ENCODE data around the gene DAPK1.

Gene DAPK1

DNA sequence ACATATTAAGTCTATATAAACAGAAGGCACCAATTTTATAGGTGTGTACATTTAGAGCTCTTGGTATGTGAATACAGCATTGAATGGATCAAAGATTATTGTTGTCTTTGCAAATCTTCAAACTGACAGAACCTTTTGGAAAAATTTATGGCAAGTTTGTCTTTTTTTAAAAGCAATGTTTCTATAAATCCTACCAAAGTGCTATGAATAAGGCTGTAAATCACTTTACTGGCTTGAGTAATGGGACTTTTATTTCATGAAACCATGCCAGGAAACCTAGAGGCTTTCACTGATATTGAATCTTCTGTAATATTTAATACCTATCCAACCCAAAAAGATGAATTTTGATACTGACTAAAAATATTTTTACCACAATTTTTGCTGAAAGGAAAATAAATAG lies 7.4 kb upstream of the DAPK1 start:
- ATAC-seq (ENCODE audit: low read depth) = no peak
- no peak for DNase-seq (ENCODE audit: low spot score)
- Histone ChIP-seq H3K9me3 (ENCODE audit: severe bottlenecking) (no peaks in the 10 kb centered on the region), H3K4me1 (ENCODE audit: insufficient read depth, poor library complexity, severe bottlenecking) (no peaks in the 10 kb centered on the region), H3K36me3 (ENCODE audit: low read depth) (no peaks in the 10 kb centered on the region), H3K27me3 (ENCODE audit: insufficient read depth, poor library complexity, severe bottlenecking) (no peaks in the 10 kb centered on the region), H3K4me3 (ENCODE audit: severe bottlenecking) (no peak overlapping the region), H3K27ac (ENCODE audit: poor library complexity, severe bottlenecking) (no peak overlapping the region)
- TF ChIP-seq, protein P1, sequence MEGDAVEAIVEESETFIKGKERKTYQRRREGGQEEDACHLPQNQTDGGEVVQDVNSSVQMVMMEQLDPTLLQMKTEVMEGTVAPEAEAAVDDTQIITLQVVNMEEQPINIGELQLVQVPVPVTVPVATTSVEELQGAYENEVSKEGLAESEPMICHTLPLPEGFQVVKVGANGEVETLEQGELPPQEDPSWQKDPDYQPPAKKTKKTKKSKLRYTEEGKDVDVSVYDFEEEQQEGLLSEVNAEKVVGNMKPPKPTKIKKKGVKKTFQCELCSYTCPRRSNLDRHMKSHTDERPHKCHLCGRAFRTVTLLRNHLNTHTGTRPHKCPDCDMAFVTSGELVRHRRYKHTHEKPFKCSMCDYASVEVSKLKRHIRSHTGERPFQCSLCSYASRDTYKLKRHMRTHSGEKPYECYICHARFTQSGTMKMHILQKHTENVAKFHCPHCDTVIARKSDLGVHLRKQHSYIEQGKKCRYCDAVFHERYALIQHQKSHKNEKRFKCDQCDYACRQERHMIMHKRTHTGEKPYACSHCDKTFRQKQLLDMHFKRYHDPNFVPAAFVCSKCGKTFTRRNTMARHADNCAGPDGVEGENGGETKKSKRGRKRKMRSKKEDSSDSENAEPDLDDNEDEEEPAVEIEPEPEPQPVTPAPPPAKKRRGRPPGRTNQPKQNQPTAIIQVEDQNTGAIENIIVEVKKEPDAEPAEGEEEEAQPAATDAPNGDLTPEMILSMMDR (IDR thresholded peaks at IDR 0.05; ENCODE audit: poor library complexity, severe bottlenecking) = no peak

DNA sequence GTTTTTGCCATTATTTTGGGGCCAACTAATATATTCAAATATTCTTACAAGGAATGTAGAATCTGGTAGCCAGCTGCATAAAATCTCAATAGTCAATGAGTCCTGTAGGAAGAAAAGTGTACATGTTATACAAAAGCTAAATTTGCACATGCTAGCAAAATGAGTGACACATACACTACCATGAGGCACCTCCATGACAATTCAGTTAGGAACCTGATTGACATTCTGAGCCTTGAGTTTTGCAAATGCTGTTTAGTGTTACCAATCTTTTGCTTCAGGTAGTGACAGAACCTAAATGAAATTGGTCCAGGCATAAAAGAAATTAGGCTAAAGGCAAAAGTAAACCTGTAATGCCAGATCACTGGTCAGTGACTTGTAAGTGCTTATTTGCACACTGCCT lies 6.8 kb upstream of the DAPK1 start:
- no peak overlapping the region for H3K27ac ChIP-seq (ENCODE audit: poor library complexity, severe bottlenecking)
- DNase-seq (ENCODE audit: low spot score) (no peak), ATAC-seq (ENCODE audit: low read depth) (no peak)
- H3K9me3 ChIP-seq (ENCODE audit: severe bottlenecking) = no peaks in the 10 kb centered on the region
- no peaks in the 10 kb centered on the region for H3K4me1 ChIP-seq (ENCODE audit: insufficient read depth, poor library complexity, severe bottlenecking)
- H3K36me3 ChIP-seq (ENCODE audit: low read depth) = no peaks in the 10 kb centered on the region
- no peak overlapping the region for H3K4me3 ChIP-seq (ENCODE audit: severe bottlenecking)
- TF ChIP-seq, protein P1 (IDR thresholded peaks at IDR 0.05; ENCODE audit: poor library complexity, severe bottlenecking) = no peak
- H3K27me3 ChIP-seq (ENCODE audit: insufficient read depth, poor library complexity, severe bottlenecking) = no peaks in the 10 kb centered on the region

DNA sequence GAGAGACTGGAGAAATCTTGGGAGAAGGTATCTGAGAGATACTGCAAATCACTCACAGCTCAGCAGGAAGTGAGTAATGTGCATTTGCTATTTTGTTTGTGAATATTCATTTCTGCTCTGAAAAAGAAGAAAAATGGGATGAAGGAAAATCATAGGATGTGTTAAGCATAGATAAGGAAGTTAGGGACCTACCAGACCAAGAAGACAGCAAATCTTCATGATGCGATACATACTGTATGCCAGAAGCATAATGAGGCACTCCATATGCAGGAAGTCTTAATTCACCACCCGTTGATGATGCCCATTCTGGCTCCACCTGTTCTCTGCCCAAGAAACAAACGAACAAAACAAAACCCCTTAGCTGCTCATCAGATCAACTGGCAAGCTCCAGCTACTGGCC lies 6.1 kb upstream of the DAPK1 start:
- Histone ChIP-seq H3K36me3 (ENCODE audit: low read depth) (no peaks in the 10 kb centered on the region), H3K27ac (ENCODE audit: poor library complexity, severe bottlenecking) (no peak overlapping the region), H3K4me3 (ENCODE audit: severe bottlenecking) (no peak overlapping the region), H3K4me1 (ENCODE audit: insufficient read depth, poor library complexity, severe bottlenecking) (no peaks in the 10 kb centered on the region), H3K27me3 (ENCODE audit: insufficient read depth, poor library complexity, severe bottlenecking) (no peaks in the 10 kb centered on the region), H3K9me3 (ENCODE audit: severe bottlenecking) (no peaks in the 10 kb centered on the region)
- ATAC-seq (ENCODE audit: low read depth) (no peak), DNase-seq (ENCODE audit: low spot score) (no peak)
- TF ChIP-seq, protein P1 (IDR thresholded peaks at IDR 0.05; ENCODE audit: poor library complexity, severe bottlenecking) = no peak

DNA sequence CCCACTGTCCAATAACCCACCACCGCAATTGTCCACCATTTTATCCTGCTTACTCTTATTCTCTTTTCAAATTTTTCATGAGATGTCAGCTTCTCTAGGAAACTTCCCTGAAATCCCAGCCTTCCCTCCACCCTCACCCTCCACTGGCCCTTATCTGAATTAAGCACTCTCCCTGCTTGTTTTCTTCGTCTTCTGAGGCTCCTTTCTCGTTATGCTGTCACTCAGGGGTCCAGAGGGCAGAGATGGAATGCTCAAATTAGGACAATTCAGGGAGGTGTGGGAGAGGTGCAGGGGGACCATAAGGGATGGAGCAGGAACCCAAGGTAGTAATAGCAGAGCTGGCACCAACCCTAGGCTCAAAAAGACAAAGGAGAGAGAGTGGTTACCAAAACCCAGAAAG lies 5.0 kb upstream of the DAPK1 start:
- no peak for ATAC-seq (ENCODE audit: low read depth)

DNA sequence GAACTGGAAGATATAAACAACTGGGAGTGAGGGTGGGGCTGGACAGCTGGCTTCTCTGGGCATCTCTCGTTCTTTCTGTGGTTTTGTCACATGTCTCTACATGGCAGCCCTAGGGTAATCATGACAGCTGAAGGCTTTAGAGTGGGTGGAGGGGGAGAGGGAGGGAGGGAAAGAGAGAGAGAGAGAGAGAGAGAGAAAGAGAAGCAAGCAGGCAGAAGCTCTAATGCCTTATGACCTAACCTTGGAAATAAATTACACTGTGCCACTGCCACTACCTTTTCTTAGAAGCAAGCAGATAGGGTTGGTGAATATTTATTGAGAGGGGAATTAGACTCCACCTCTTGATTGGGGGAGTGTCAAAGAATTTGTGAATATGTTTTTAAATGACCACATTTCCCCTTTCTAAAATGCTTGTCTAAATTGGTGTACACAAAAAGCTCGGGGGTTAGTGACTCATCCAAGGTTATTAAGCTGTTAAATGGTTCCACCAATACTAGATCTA lies 2.6 kb upstream of the DAPK1 start:
- H3K36me3 ChIP-seq (ENCODE audit: low read depth) = no peaks in the 10 kb centered on the region
- no peak overlapping the region for H3K4me3 ChIP-seq (ENCODE audit: severe bottlenecking)
- DNase-seq (ENCODE audit: low spot score) (no peak), ATAC-seq (ENCODE audit: low read depth) (no peak)
- peaks cover 5% of the 10 kb centered on the region for H3K27me3 ChIP-seq (ENCODE audit: insufficient read depth, poor library complexity, severe bottlenecking)
- H3K9me3 ChIP-seq (ENCODE audit: severe bottlenecking) = no peaks in the 10 kb centered on the region
- H3K4me1 ChIP-seq (ENCODE audit: insufficient read depth, poor library complexity, severe bottlenecking) = no peaks in the 10 kb centered on the region
- TF ChIP-seq, protein P1 (IDR thresholded peaks at IDR 0.05; ENCODE audit: poor library complexity, severe bottlenecking) = no peak
- no peak overlapping the region for H3K27ac ChIP-seq (ENCODE audit: poor library complexity, severe bottlenecking)

More for the DNA sequence above, 5.0 kb upstream of the DAPK1 start:
- H3K4me3 ChIP-seq (ENCODE audit: severe bottlenecking) = no peak overlapping the region
- H3K27ac ChIP-seq (ENCODE audit: poor library complexity, severe bottlenecking) = no peak overlapping the region
- H3K9me3 ChIP-seq (ENCODE audit: severe bottlenecking) = no peaks in the 10 kb centered on the region
- DNase-seq (ENCODE audit: low spot score) = no peak
- no peaks in the 10 kb centered on the region for H3K36me3 ChIP-seq (ENCODE audit: low read depth)
- no peaks in the 10 kb centered on the region for H3K4me1 ChIP-seq (ENCODE audit: insufficient read depth, poor library complexity, severe bottlenecking)
- TF ChIP-seq, protein P1 (IDR thresholded peaks at IDR 0.05; ENCODE audit: poor library complexity, severe bottlenecking) = no peak
- H3K27me3 ChIP-seq (ENCODE audit: insufficient read depth, poor library complexity, severe bottlenecking) = peaks cover 5% of the 10 kb centered on the region

Measured in RWPE2 (cell line).